HG03565 (cell line): Measurements from ENCODE around the gene NAA40.
A peak's percentile ranks its signal among the peaks of the same experiment; 100 is the strongest.

Source experiments
- ATAC-seq: cut with Tn5 transposase; IDR thresholded peaks from one replicate; pipeline ENCODE4 v1.9.1; 2021; ENCODE audit warnings: mild to moderate bottlenecking, moderate library complexity; ENCODE audit not compliant: unreplicated experiment

NAA40 gene

GRCh38 chr11:63985812-63986155 is 47.0 kb downstream of the NAA40 start:
- ATAC-seq, result no peak

- ATAC-seq, result peak; percentile 70
Observed at GRCh38 chr11:63986156-63986931, 47.5 kb downstream of the NAA40 start, which contains the start of gene OTUB1. Gene OTUB1, plus strand, starts transcription at chr11:63986438. Its CDS starts 19 bp downstream, at chr11:63986457.

GRCh38 chr11:63986932-63987513 is 48.2 kb downstream of the NAA40 start:
- ATAC-seq, result no peak

GRCh38 chr11:63991558-63991957 is 52.8 kb downstream of the NAA40 start:
- ATAC-seq, result no peak

- no peak for ATAC-seq
Observed at GRCh38 chr11:63993100-63993499, 54.3 kb downstream of the NAA40 start.

GRCh38 chr11:63993993-63994392 is 55.2 kb downstream of the NAA40 start:
- no peak for ATAC-seq

- ATAC-seq, result no peak
Observed at GRCh38 chr11:63996512-63996911, 57.7 kb downstream of the NAA40 start.

- ATAC-seq, result no peak
Observed at GRCh38 chr11:63997104-63997700, 58.4 kb downstream of the NAA40 start.

- no peak for ATAC-seq
Observed at GRCh38 chr11:63997801-63998337, 59.1 kb downstream of the NAA40 start.

GRCh38 chr11:63998558-63999348 is 60.0 kb downstream of the NAA40 start:
- ATAC-seq, result no peak

GRCh38 chr11:63999349-64000025 is 60.7 kb downstream of the NAA40 start:
- ATAC-seq, result no peak

- no peak for ATAC-seq
Observed at GRCh38 chr11:64000026-64000739, 61.4 kb downstream of the NAA40 start.

- no peak for ATAC-seq
Observed at GRCh38 chr11:64000740-64001483, 62.1 kb downstream of the NAA40 start.

- no peak for ATAC-seq
Observed at GRCh38 chr11:64001484-64002420, 63.0 kb downstream of the NAA40 start.

- ATAC-seq, result no peak
Observed at GRCh38 chr11:64003807-64004589, 65.2 kb downstream of the NAA40 start.

GRCh38 chr11:64004590-64004984 is 65.8 kb downstream of the NAA40 start:
- no peak for ATAC-seq

GRCh38 chr11:64005691-64006090 is 66.9 kb downstream of the NAA40 start:
- ATAC-seq, result no peak
